Forelimb muscle (tissue), 1 donor: ENCODE results near the gene CORO1C. TPM values are rescaled to one million over a fixed set of nuclear protein-coding genes. Genes with fewer than 3 reads are reported as not detected.
"Not testable (repeated sequence)": the region's sequence is repeated elsewhere in the genome, so short reads cannot be mapped to it uniquely, and the experiment has no call there.

Source experiments
- DNase-seq: peaks from one replicate; pipeline ENCODE4 v3.0.0-alpha.2; 2013; ENCODE audit warnings: low read depth
- polyA plus RNA-seq: library from polyadenylated mRNA; unstranded; fragments of 120-200 nt; gene quantifications from one replicate; pipeline ENCODE4 v1.2.1, GENCODE V29; 2013; ENCODE audit not compliant: insufficient read length

Gene CORO1C
- polyA plus RNA-seq, 1 donor: 71.6 TPM

- no peak for DNase-seq
Measured at GRCh38 chr12:108753976-108754375, 22.7 kb upstream of the CORO1C start.

GRCh38 chr12:108752387-108752786 is 21.1 kb upstream of the CORO1C start:
- DNase-seq: no peak

DNA sequence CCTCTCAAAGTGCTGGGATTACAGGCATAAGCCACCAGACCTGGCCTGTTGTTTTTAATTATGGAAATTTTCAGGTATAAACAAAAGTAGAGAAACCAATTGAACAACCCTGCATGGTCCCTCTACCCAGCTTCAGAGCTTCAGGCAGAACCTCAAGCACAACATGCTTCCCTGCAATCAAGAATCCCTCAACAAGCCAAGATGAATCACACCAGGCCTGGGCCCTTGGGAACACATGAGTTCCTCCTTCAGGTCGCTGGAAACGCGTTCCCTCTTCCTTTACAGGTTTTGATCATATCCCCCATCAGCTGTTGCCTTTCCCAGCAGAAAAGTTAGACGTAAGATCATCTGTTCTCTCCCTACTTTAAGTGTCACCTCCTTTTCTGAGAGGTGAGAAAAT is 20.5 kb upstream of the CORO1C start:
- DNase-seq: no peak

- DNase-seq: not testable (repeated sequence)
Measured at GRCh38 chr12:108751003-108751402, 19.7 kb upstream of the CORO1C start.

- no peak for DNase-seq
Measured at GRCh38 chr12:108750526-108750925, 19.2 kb upstream of the CORO1C start.

GRCh38 chr12:108747563-108747962 is 16.2 kb upstream of the CORO1C start:
- no peak for DNase-seq

DNA sequence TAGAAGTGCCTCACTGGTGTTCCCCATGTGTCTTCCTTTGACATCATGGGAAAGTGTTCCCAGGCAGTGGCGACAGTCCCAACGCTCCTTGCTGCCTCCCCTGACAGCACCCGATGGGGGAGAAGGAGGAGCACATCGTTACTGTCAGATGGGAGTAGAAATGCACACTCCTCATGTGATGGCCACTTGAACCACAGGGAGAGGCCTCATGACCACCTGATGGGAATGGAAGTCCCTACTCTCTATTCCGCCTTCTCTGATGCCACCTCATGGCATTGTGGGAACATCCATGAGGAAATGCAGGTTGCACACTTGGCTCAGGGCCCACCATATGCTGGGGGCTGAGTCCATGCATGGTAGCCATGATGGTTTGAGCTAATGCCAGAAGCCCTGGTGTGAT is 14.3 kb upstream of the CORO1C start:
- DNase-seq: no peak

GRCh38 chr12:108744021-108744897 is 12.9 kb upstream of the CORO1C start:
- no peak for DNase-seq

- no peak for DNase-seq
Measured at GRCh38 chr12:108738170-108738569, 6.9 kb upstream of the CORO1C start.

DNA sequence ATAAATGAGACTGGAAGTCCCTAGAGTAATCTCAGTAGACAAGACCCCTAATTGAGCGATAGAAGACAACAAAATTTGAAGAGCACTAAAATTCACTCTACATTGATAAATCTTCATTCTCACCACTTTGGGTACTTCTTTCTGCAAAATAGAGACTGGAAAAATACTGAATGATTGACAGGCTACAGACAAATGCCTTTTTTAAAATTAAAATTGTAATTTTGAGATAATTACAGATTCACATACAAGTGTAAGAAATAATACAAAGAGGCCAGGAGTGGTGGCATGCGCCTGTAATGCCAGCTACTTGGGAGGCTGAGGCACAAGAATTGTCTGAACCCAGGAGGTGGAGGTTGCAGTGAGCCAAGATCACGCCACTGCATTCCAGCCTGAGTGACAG is 4.5 kb upstream of the CORO1C start:
- DNase-seq: no peak

DNA sequence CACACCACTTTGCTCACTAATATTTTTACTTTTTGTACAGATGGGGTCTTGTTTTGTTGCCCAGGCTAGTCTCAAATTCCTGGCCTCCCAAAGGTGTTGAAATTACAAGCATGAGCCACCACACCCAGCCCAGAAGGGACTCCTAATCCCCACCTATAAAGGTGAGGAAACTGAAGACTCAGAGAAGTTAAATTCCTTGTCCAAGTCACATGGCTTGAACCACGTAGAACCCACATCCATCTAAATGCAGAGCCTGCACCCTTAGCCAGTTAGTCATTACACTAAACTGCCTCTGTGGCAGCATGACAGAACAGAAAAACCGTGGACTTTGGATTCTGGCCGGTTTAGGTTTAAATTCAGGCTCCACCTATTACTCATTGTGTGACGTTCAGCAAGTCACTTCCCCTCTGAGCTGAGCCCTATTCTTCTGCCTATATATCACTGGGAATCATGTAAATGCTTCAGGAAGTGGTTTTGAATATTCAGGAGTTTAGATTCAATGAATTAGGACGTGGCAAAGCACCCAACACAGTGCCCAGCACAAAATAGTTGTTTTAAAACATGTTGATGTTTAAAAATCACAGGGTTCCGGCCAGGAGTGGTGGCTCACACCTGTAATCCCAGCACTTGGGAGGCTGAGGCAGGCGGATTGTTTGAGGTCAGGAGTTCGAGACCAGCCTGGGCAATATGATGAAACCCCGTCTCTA is 3.0 kb upstream of the CORO1C start:
- DNase-seq: no peak

DNA sequence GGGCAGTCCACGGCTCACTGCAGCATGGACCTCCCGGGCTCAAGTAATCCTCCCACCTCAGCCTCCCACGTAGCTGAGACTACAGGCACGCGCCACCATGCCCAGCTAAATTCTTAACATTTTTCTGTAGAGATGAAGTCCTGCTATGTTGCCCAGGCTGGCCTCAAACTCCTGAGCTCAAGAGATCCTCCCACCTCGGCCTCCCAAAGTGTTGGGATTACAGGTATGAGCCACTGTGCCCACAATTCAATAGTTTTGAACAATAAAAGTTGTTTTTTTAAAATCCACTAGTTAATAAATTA is 1.9 kb upstream of the CORO1C start:
- not testable (repeated sequence) for DNase-seq

GRCh38 chr12:108732489-108733229 is 1.3 kb upstream of the CORO1C start:
- DNase-seq: no peak

- peak; percentile 79 for DNase-seq
Measured at GRCh38 chr12:108731866-108732461, 646 bp upstream of the CORO1C start.

- DNase-seq: no peak
Measured at GRCh38 chr12:108730365-108731104, 783 bp downstream of the CORO1C start.

DNA sequence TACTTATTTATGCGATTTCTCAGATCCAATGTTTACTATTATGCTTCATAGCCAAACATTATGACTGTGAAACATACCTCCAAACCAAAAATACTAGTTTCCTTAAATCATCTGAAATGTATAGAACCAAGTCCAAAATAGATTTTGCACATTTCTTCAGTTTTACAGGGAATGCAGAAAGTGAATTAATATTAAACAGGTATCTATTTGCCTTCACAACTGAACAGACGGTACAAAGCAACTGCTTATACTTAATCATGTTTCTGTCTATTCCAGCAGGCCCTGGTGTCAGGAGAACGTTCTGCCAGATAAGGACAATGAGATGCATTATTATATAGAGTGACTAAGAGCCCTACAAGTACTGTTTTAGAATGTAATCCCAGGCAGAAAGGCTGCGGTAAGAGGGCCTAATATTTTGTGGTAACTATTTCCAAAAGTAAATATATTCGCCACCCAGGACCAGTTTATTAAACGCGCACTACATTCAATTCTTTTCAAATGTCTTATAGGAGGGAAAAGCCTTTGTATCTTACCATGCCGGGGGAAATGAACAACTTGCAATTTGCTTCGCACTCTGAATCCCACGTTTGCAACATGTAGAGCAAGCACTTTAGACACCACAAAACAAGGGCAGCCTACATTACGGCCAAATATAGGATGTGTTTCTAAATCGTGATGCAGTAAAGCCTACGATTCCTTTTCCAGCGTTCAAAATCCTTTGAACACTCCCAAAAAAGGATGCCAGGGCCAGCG is 1.5 kb downstream of the CORO1C start:
- DNase-seq: no peak

DNA sequence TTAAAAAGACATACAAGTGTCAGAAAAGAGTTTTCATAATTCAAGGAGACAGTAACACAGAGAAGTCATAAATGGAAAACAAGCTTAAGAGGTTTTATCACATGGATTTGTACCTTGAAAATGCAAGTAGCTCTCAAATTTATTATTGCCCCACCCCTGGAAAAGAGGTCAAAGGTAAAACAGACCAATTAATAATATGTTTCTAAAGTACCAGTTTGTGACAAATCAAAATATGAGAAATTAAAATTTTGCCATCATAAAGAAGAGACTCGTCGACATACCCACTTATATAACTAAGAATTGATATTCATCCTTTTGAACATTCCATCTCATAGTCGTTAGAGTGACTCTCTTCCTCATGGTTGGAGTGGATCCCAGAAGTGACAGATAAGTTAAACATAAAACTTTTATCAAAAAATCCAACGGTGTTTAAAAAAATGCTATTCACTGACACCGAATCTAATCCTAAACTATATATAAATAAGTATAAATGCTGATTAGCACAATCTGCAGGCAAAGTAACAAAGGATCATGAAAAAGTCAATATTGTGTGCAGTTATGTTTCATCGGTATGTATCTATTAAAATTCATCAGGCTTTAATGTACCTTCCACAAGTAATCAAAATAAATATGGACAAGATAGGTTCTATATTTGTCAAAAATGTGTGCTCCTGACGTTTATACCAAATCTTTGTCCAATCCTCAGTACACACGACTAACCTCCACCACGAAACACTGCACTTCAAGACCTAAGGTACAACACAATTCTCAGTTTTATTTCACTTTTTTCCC is 2.3 kb downstream of the CORO1C start:
- no peak for DNase-seq

GRCh38 chr12:108727868-108728735 is 3.2 kb downstream of the CORO1C start:
- DNase-seq: no peak

GRCh38 chr12:108727161-108727560 is 4.2 kb downstream of the CORO1C start:
- DNase-seq: no peak
